GM15510 (cell line): ENCODE results near the gene FGD2.

Experiments used
- POLR2A ChIP-seq: IDR thresholded peaks from 3 replicates; pipeline ENCODE4 v1.6.1; 2011; ENCODE audit warnings: borderline replicate concordance; ENCODE audit not compliant: insufficient read length; ENCODE audit errors: extremely low read depth

Gene FGD2

GRCh38 chr6:37006793-37007339 lies 1.4 kb downstream of the FGD2 start:
- no peak for TF ChIP-seq POLR2A

- TF ChIP-seq POLR2A: peak; percentile 24
Measured at GRCh38 chr6:37007340-37008043, 2.0 kb downstream of the FGD2 start.

- TF ChIP-seq POLR2A: no peak
Measured at GRCh38 chr6:37008484-37009465, 3.3 kb downstream of the FGD2 start.

- TF ChIP-seq POLR2A: no peak
Measured at GRCh38 chr6:37010402-37010892, 5.0 kb downstream of the FGD2 start.

GRCh38 chr6:37011656-37012378 lies 6.4 kb downstream of the FGD2 start:
- no peak for TF ChIP-seq POLR2A

GRCh38 chr6:37013516-37014491 lies 8.3 kb downstream of the FGD2 start:
- TF ChIP-seq POLR2A: no peak

GRCh38 chr6:37014667-37015066 lies 9.2 kb downstream of the FGD2 start:
- TF ChIP-seq POLR2A: no peak

GRCh38 chr6:37015532-37015931 lies 10.1 kb downstream of the FGD2 start:
- TF ChIP-seq POLR2A: no peak

GRCh38 chr6:37016995-37017394 lies 11.5 kb downstream of the FGD2 start:
- no peak for TF ChIP-seq POLR2A

GRCh38 chr6:37017606-37018197 lies 12.2 kb downstream of the FGD2 start:
- TF ChIP-seq POLR2A: no peak

- no peak for TF ChIP-seq POLR2A
Measured at GRCh38 chr6:37018198-37019064, 13.0 kb downstream of the FGD2 start.

- TF ChIP-seq POLR2A: no peak
Measured at GRCh38 chr6:37019065-37019450, 13.6 kb downstream of the FGD2 start.
